IMR-90 (cell line): ENCODE results near the gene RAB30. TPM values are rescaled to one million over a fixed set of nuclear protein-coding genes. Genes with fewer than 3 reads are reported as not detected.

Experiments used
- ATAC-seq: fragments of 200-7000 bp; cut with Tn5 transposase; 2 replicates; pipeline ENCODE4 v1.9.1; 2020; ENCODE audit warnings: low read depth, mild to moderate bottlenecking, moderate library complexity
- BruUV-seq: library from RNA; stranded (reverse); fragments of 400-500 nt; replicated peaks from 2 replicates; lab custom pipeline; 2021; lab: Mats Ljungman, UMichigan
- CTCF ChIA-PET: fragments of 300-600 bp; formaldehyde crosslinking; extraction: SDS; loops from one replicate; lab custom pipeline; 2021; ENCODE audit warnings: antibody characterized with exemption; lab: Yijun Ruan, JAX
- POLR2A ChIA-PET: fragments of 300-600 bp; sonication (Branson Sonifier 250); formaldehyde crosslinking; loops from one replicate; lab custom pipeline; 2022; ENCODE audit warnings: antibody characterized with exemption; ENCODE audit not compliant: unreplicated experiment; lab: Charles Lee
- DNase-seq: peaks from one replicate; pipeline ENCODE4 v3.0.0; 2013
- H2AFZ ChIP-seq: replicated peaks from 2 replicates; pipeline ENCODE3; 2013; ENCODE audit warnings: low read length, mild to moderate bottlenecking; ENCODE audit not compliant: poor library complexity
- H2AK5ac ChIP-seq: 2 replicates; pipeline ENCODE4 v1.6.1; 2013; ENCODE audit warnings: low read depth, low read length, inconsistent platforms
- H2AK9ac ChIP-seq: replicated peaks from 2 replicates; pipeline ENCODE3; 2013; ENCODE audit warnings: mild to moderate bottlenecking, low read depth, low read length, moderate library complexity; ENCODE audit not compliant: poor library complexity
- H2BK120ac ChIP-seq: 2 replicates; pipeline ENCODE4 v1.6.1; 2013; ENCODE audit warnings: low read depth, low read length, inconsistent platforms
- H2BK15ac ChIP-seq: 3 replicates; pipeline ENCODE4 v1.6.1; 2013; ENCODE audit warnings: low read depth, low read length, inconsistent platforms
- H2BK20ac ChIP-seq: 2 replicates; pipeline ENCODE4 v1.6.1; 2013; ENCODE audit warnings: low read depth, mild to moderate bottlenecking, inconsistent platforms, low read length, moderate library complexity
- H2BK5ac ChIP-seq: 2 replicates; pipeline ENCODE4 v1.6.1; 2013; ENCODE audit warnings: mild to moderate bottlenecking, low read depth, low read length, inconsistent platforms; ENCODE audit not compliant: poor library complexity, severe bottlenecking
- H3K14ac ChIP-seq: replicated peaks from 2 replicates; pipeline ENCODE4 v1.6.1; 2013; ENCODE audit warnings: low read depth, low read length, inconsistent platforms
- H3K18ac ChIP-seq: 2 replicates; pipeline ENCODE4 v1.6.1; 2013; ENCODE audit warnings: low read depth, low read length, control low read depth
- H3K23ac ChIP-seq: 2 replicates; pipeline ENCODE4 v1.6.1; 2013; ENCODE audit warnings: low read depth, low read length, inconsistent platforms
- H3K27ac ChIP-seq: 2 replicates; pipeline ENCODE4 v1.5.1; 2013; ENCODE audit warnings: mild to moderate bottlenecking, control low read depth, low read length; ENCODE audit not compliant: insufficient read depth
- H3K27me3 ChIP-seq: 2 replicates; pipeline ENCODE4 v1.6.1; 2013; ENCODE audit warnings: low read length; ENCODE audit not compliant: control insufficient read depth, insufficient read depth
- H3K36me3 ChIP-seq: 2 replicates; pipeline ENCODE4 v1.6.1; 2013; ENCODE audit warnings: low read length, mixed read lengths; ENCODE audit not compliant: control insufficient read depth, insufficient read depth
- H3K4ac ChIP-seq: 2 replicates; pipeline ENCODE4 v1.6.1; 2013; ENCODE audit warnings: low read depth, low read length, inconsistent platforms
- H3K4me1 ChIP-seq: 2 replicates; pipeline ENCODE4 v1.6.1; 2013; ENCODE audit warnings: low read length, mixed read lengths; ENCODE audit not compliant: control insufficient read depth, insufficient read depth
- H3K4me2 ChIP-seq: 2 replicates; pipeline ENCODE4 v1.6.1; 2013; ENCODE audit warnings: low read depth, mild to moderate bottlenecking, control low read depth, low read length, moderate library complexity
- H3K4me3 ChIP-seq: 2 replicates; pipeline ENCODE4 v1.5.1; 2013; ENCODE audit warnings: low read depth, mild to moderate bottlenecking, control low read depth, low read length, moderate library complexity; ENCODE audit not compliant: insufficient read depth
- H3K56ac ChIP-seq: 2 replicates; pipeline ENCODE4 v1.6.1; 2013; ENCODE audit warnings: low read length, inconsistent platforms; ENCODE audit not compliant: insufficient read depth; ENCODE audit errors: extremely low read depth
- H3K79me1 ChIP-seq, 2 experiments: 2 replicates each; pipeline ENCODE4 v1.6.1; 2013; ENCODE audit warnings: low read length in 2 of 2, inconsistent platforms in 1 of 2, low read depth in 1 of 2
- H3K9ac ChIP-seq: 2 replicates; pipeline ENCODE4 v1.6.1; 2013; ENCODE audit warnings: low read depth, low read length, control low read depth
- H3K9me1 ChIP-seq: 2 replicates; pipeline ENCODE4 v1.6.1; 2013; ENCODE audit warnings: low read length, inconsistent platforms; ENCODE audit not compliant: insufficient read depth
- H3K9me3 ChIP-seq: 2 replicates; pipeline ENCODE4 v1.6.1; 2013; ENCODE audit warnings: low read length; ENCODE audit not compliant: control insufficient read depth, insufficient read depth
- H4K20me1 ChIP-seq: 2 replicates; pipeline ENCODE4 v1.6.1; 2013; ENCODE audit warnings: low read length, inconsistent platforms; ENCODE audit not compliant: insufficient read depth
- H4K5ac ChIP-seq: 2 replicates; pipeline ENCODE4 v1.6.1; 2013; ENCODE audit warnings: mild to moderate bottlenecking, low read depth, low read length, control low read depth
- H4K8ac ChIP-seq, 2 experiments: 2 replicates each; pipeline ENCODE4 v1.6.1; 2013; ENCODE audit warnings: low read depth in 2 of 2, low read length in 2 of 2, control low read depth in 1 of 2, inconsistent platforms in 1 of 2
- H4K91ac ChIP-seq: 2 replicates; pipeline ENCODE4 v1.6.1; 2013; ENCODE audit warnings: low read depth, low read length, inconsistent platforms; ENCODE audit not compliant: insufficient read depth
- BHLHE40 ChIP-seq: fragments of 150-350 bp; IDR thresholded peaks from 2 replicates; pipeline ENCODE4 v1.6.1; 2016; ENCODE audit warnings: mild to moderate bottlenecking, low read depth, low read length
- CEBPB ChIP-seq: IDR thresholded peaks from 2 replicates; pipeline ENCODE4 v1.6.1; 2012; ENCODE audit warnings: low read depth, low read length, improper control_type of control experiment
- CHD1 ChIP-seq: IDR thresholded peaks from 2 replicates; pipeline ENCODE4 v1.6.1; 2012; ENCODE audit warnings: low read depth, low read length, improper control_type of control experiment
- FOS ChIP-seq: fragments of 150-350 bp; IDR thresholded peaks from 2 replicates; pipeline ENCODE4 v1.6.1; 2016; ENCODE audit warnings: low read depth, low read length
- MAFK ChIP-seq: IDR thresholded peaks from 2 replicates; pipeline ENCODE4 v1.6.1; 2012; ENCODE audit warnings: low read depth, low read length, improper control_type of control experiment
- MAZ ChIP-seq: IDR thresholded peaks from 2 replicates; pipeline ENCODE4 v1.6.1; 2012; ENCODE audit warnings: low read depth, mild to moderate bottlenecking, low read length, improper control_type of control experiment, moderate library complexity, borderline replicate concordance
- MXI1 ChIP-seq: IDR thresholded peaks from 2 replicates; pipeline ENCODE4 v1.6.1; 2012; ENCODE audit warnings: low read depth, mild to moderate bottlenecking, low read length, moderate library complexity, borderline replicate concordance
- NFE2L2 ChIP-seq: fragments of 150-350 bp; IDR thresholded peaks from 2 replicates; pipeline ENCODE4 v1.6.1; 2016; ENCODE audit warnings: low read depth, mild to moderate bottlenecking, low read length
- POLR2A ChIP-seq: IDR thresholded peaks from 2 replicates; pipeline ENCODE4 v1.6.1; 2012; ENCODE audit warnings: mild to moderate bottlenecking, low read depth, low read length
- RAD21 ChIP-seq: IDR thresholded peaks from 2 replicates; pipeline ENCODE4 v1.6.1; 2012; ENCODE audit warnings: low read length, improper control_type of control experiment
- RCOR1 ChIP-seq: IDR thresholded peaks from 2 replicates; pipeline ENCODE4 v1.6.1; 2012; ENCODE audit warnings: mild to moderate bottlenecking, low read length, improper control_type of control experiment; ENCODE audit not compliant: insufficient replicate concordance
- RFX5 ChIP-seq: IDR thresholded peaks from 2 replicates; pipeline ENCODE4 v1.8.0; 2012; ENCODE audit warnings: low read depth, mild to moderate bottlenecking, low read length, moderate library complexity
- SMC3 ChIP-seq: fragments of 150-350 bp; IDR thresholded peaks from 2 replicates; pipeline ENCODE4 v1.6.1; 2016; ENCODE audit warnings: low read depth, mild to moderate bottlenecking, antibody characterized with exemption, low read length, moderate library complexity
- WGBS, 2 experiments: methylation state at CpG; one replicate each; pipeline versions ENCODE4 v1.1.5 to v1.1.7; 2013; ENCODE audit warnings: missing lambda C conversion rate in 2 of 2; ENCODE audit not compliant: insufficient read length in 1 of 2; ENCODE audit errors: extremely low coverage in 2 of 2; 5-methylcytosine and 5-hydroxymethylcytosine counted together
- dilution Hi-C: fragments of 300-500 bp; cut with HindIII; formaldehyde crosslinking; loops from one replicate; pipeline ENCODE4 v1.14.3; 2018; ENCODE audit warnings: low sequenced_read_pairs; ENCODE audit not compliant: unreplicated experiment
- in situ Hi-C: fragments of 300-500 bp; cut with MboI; formaldehyde crosslinking; loops from 3 replicates; pipeline ENCODE4 v1.14.3; 2019; ENCODE audit warnings: low sequenced_read_pairs, inconsistent platforms, mixed read lengths
- intact Hi-C: fragments of 100-400 bp; cut with micrococcal nuclease; formaldehyde crosslinking; loops from 2 replicates; pipeline ENCODE4 v1.10.0; 2022
- polyA plus RNA-seq, 3 experiments: library from polyadenylated mRNA; depleted of rRNA; stranded (reverse); fragments of >200 nt; gene quantifications; 2 replicates each; pipeline ENCODE4 v1.2.3, GENCODE V29; 2012; ENCODE audit warnings: low replicate concordance in 1 of 3
- total RNA-seq: library from RNA; depleted of rRNA; stranded (reverse); fragments of >200 nt; gene quantifications from 2 replicates; pipeline ENCODE4 v1.2.3, GENCODE V29; 2012
- TF ChIP-seq, protein P1 (sequence below): fragments of 150-350 bp; IDR thresholded peaks from 2 replicates; pipeline ENCODE4 v1.6.1; 2017; ENCODE audit warnings: mild to moderate bottlenecking, antibody characterized with exemption, low read length, low read depth
- TF ChIP-seq, protein P2 (sequence below): fragments of 150-350 bp; IDR thresholded peaks from 2 replicates; pipeline ENCODE4 v1.6.1; 2016; ENCODE audit warnings: low read depth, mild to moderate bottlenecking, low read length, moderate library complexity, borderline replicate concordance
- TF ChIP-seq, protein P3 (sequence below): conservative IDR thresholded peaks from 2 replicates; pipeline ENCODE4 v1.5.1; 2012; ENCODE audit warnings: mild to moderate bottlenecking, low read depth, low read length, improper control_type of control experiment

Gene RAB30
- total and polyA plus RNA-seq, 2 of the 4 experiments (the other 2 are of a cell fraction), result 7.2 to 25.6 TPM

DNA sequence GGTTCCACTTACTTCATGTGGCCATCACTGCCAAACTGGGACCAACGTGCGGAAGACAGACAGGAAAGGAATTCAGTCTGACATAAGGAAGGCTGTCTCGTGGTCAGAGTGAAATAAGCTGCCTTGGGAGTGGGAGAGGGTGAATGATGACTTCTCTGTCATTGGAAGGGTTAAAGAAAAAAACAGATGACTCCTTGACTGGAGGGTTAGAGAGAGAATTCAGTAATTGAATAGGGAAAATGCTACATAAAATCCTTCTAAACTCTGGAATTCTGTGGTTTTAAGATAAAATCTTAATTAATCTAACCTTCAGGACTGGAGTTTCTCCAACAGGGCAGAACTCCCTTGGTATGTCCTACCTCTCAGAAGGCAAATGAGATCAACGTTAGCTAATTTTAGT lies 33.8 kb downstream of the RAB30 start:
- no peaks in the 10 kb centered on the region for H3K27me3 ChIP-seq
- H2BK5ac ChIP-seq, result no peak overlapping the region
- H3K4me1 ChIP-seq, result peaks cover 6% of the 10 kb centered on the region
- H3K14ac ChIP-seq, result no peak overlapping the region
- H4K8ac ChIP-seq, result no peak overlapping the region; a peak in 1 of 4 replicates
- no peak overlapping the region for H2BK120ac ChIP-seq
- no peak overlapping the region for H3K56ac ChIP-seq
- ATAC-seq, result no peak
- H3K9me1 ChIP-seq, result peaks cover 8% of the 10 kb centered on the region
- 90% methylated on average over 2 of the region's 4 CpGs; no CpG with 5 or more reads in 1 of the 2 experiments for WGBS, 2 experiments
- H3K9ac ChIP-seq, result no peak overlapping the region
- H3K4me2 ChIP-seq, result no peak overlapping the region
- H3K27ac ChIP-seq, result no peak overlapping the region
- H3K36me3 ChIP-seq, result no peaks in the 10 kb centered on the region
- peaks cover 29 to 30% of the 10 kb centered on the region in 2 experiments for H3K79me1 ChIP-seq
- no peak overlapping the region for H2AFZ ChIP-seq
- TF ChIP-seq BHLHE40 (no peak), CHD1 (no peak), MAZ (no peak), POLR2A (no peak), FOS (no peak), NFE2L2 (no peak), MXI1 (no peak), RFX5 (no peak), SMC3 (no peak), RCOR1 (no peak), CEBPB (no peak), RAD21 (no peak), MAFK (no peak)
- TF ChIP-seq, protein P1, sequence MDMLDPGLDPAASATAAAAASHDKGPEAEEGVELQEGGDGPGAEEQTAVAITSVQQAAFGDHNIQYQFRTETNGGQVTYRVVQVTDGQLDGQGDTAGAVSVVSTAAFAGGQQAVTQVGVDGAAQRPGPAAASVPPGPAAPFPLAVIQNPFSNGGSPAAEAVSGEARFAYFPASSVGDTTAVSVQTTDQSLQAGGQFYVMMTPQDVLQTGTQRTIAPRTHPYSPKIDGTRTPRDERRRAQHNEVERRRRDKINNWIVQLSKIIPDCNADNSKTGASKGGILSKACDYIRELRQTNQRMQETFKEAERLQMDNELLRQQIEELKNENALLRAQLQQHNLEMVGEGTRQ, result no peak
- TF ChIP-seq, protein P2, sequence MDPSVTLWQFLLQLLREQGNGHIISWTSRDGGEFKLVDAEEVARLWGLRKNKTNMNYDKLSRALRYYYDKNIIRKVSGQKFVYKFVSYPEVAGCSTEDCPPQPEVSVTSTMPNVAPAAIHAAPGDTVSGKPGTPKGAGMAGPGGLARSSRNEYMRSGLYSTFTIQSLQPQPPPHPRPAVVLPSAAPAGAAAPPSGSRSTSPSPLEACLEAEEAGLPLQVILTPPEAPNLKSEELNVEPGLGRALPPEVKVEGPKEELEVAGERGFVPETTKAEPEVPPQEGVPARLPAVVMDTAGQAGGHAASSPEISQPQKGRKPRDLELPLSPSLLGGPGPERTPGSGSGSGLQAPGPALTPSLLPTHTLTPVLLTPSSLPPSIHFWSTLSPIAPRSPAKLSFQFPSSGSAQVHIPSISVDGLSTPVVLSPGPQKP, result no peak
- TF ChIP-seq, protein P3, sequence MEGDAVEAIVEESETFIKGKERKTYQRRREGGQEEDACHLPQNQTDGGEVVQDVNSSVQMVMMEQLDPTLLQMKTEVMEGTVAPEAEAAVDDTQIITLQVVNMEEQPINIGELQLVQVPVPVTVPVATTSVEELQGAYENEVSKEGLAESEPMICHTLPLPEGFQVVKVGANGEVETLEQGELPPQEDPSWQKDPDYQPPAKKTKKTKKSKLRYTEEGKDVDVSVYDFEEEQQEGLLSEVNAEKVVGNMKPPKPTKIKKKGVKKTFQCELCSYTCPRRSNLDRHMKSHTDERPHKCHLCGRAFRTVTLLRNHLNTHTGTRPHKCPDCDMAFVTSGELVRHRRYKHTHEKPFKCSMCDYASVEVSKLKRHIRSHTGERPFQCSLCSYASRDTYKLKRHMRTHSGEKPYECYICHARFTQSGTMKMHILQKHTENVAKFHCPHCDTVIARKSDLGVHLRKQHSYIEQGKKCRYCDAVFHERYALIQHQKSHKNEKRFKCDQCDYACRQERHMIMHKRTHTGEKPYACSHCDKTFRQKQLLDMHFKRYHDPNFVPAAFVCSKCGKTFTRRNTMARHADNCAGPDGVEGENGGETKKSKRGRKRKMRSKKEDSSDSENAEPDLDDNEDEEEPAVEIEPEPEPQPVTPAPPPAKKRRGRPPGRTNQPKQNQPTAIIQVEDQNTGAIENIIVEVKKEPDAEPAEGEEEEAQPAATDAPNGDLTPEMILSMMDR, result no peak
- CTCF ChIA-PET, result no interaction called here
- H3K4ac ChIP-seq, result 0 out of 2 replicates have a peak overlapping the region, but pooled peaks have one; percentile 1
- DNase-seq, result no peak
- no peak overlapping the region for H3K4me3 ChIP-seq
- peaks cover 13% of the 10 kb centered on the region; the same call in 1 of the 2 replicates for H4K20me1 ChIP-seq
- no peak overlapping the region for H2BK15ac ChIP-seq
- intact Hi-C loops (no loop called here), dilution Hi-C loops (no loop called here), in situ Hi-C loops (no loop called here)
- no peak overlapping the region for H3K23ac ChIP-seq
- H4K5ac ChIP-seq, result no peak overlapping the region
- POLR2A ChIA-PET, result no interaction called here
- peak overlapping the region; percentile 5; the same call in 1 of the 2 replicates for H4K91ac ChIP-seq
- no peak overlapping the region for H2AK5ac ChIP-seq
- no peak overlapping the region for H2AK9ac ChIP-seq
- 0 out of 2 replicates have a peak overlapping the region, but pooled peaks have one; percentile 16 for H2BK20ac ChIP-seq
- H3K9me3 ChIP-seq, result no peaks in the 10 kb centered on the region
- BruUV-seq, result no TSS peak
- H3K18ac ChIP-seq, result no peak overlapping the region
